Thymus (tissue), 11 donors: ENCODE data around the gene TLX2. TPM values are rescaled to one million over a fixed set of nuclear protein-coding genes. Genes with fewer than 3 reads are reported as not detected.

Experiments used
- DNase-seq, 9 donors: peaks; one replicate each; pipeline ENCODE4 v3.0.0-alpha.2; 2013; ENCODE audit warnings: low spot score in 9 of 9, low read depth in 6 of 9, missing footprints in 1 of 9
- H3K27ac ChIP-seq, 2 donors: one replicate each; pipeline ENCODE4 v1.5.1; 2013; ENCODE audit warnings: control low read depth in 1 of 2, low read depth in 1 of 2, low read length in 1 of 2, mild to moderate bottlenecking in 1 of 2, moderate library complexity in 1 of 2
- H3K27me3 ChIP-seq, 2 donors: one replicate each; pipeline ENCODE4 v1.5.1; 2013; ENCODE audit warnings: low read length in 1 of 2; ENCODE audit not compliant: control insufficient read depth in 2 of 2, insufficient read depth in 1 of 2
- H3K36me3 ChIP-seq, 2 donors: one replicate each; pipeline ENCODE4 v1.5.1; 2013; ENCODE audit warnings: low read length in 1 of 2, mild to moderate bottlenecking in 1 of 2, moderate library complexity in 1 of 2; ENCODE audit not compliant: control insufficient read depth in 2 of 2, insufficient read depth in 2 of 2
- H3K4me1 ChIP-seq, 2 donors: one replicate each; pipeline ENCODE4 v1.5.1; 2013; ENCODE audit warnings: low read length in 2 of 2; ENCODE audit not compliant: control insufficient read depth in 2 of 2, insufficient read depth in 2 of 2
- H3K4me3 ChIP-seq, 2 donors: one replicate each; pipeline ENCODE4 v1.5.1; 2013; ENCODE audit warnings: low read length in 2 of 2, control low read depth in 1 of 2, mild to moderate bottlenecking in 1 of 2
- H3K9me3 ChIP-seq, 2 donors: one replicate each; pipeline ENCODE4 v1.5.1; 2013; ENCODE audit warnings: low read length in 1 of 2, mild to moderate bottlenecking in 1 of 2; ENCODE audit not compliant: control insufficient read depth in 2 of 2, insufficient read depth in 1 of 2
- WGBS: extraction: QIAGEN DNeasy Blood & Tissue Kit; methylation state at CpG from one replicate; pipeline ENCODE4 v1.1.7; 2013; 5-methylcytosine and 5-hydroxymethylcytosine counted together
- polyA plus RNA-seq: library from polyadenylated mRNA; stranded (reverse); fragments of 200-250 nt; gene quantifications from one replicate; pipeline ENCODE4 v1.2.3, GENCODE V29; 2013
- total RNA-seq: library from RNA; stranded (reverse); fragments of 120-200 nt; gene quantifications from one replicate; pipeline ENCODE4 v1.2.4, GENCODE V29; 2013
- donor health status: healthy.

The TLX2 gene
- total and polyA plus RNA-seq, 2 donors: 0.11 to 0.19 TPM

DNA sequence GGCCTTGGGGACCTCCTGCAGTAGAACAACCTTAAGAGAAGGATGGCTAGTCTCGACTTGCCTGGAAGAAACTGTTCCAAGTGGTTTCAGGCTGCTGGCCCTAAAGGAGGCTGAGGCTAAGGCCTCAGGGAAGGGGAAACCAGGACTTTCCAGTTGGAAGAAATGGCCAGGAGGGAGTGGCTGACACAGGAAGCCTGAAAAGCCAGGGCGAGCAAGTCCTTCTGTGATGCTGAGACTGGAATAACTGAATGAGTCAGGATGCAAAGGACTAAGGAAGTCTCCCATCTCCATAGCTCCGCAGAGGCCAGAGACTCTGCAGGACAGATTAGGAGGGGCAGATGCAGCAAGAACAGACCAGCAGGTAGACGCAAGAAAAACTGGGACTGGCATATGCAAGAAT is 22.9 kb downstream of the TLX2 start:
- H3K4me1 ChIP-seq: peaks cover 0 to 6% of the 10 kb centered on the region in 2 donors
- peaks cover 0 to 14% of the 10 kb centered on the region in 2 donors for H3K27me3 ChIP-seq
- H3K4me3 ChIP-seq: no peak overlapping the region
- 96% methylated on average over 4 of the region's 4 CpGs for WGBS
- H3K27ac ChIP-seq: no peak overlapping the region
- DNase-seq: no peak
- H3K9me3 ChIP-seq: no peaks in the 10 kb centered on the region
- peaks cover 12 to 15% of the 10 kb centered on the region in 2 donors for H3K36me3 ChIP-seq

- Histone ChIP-seq H3K4me3 (no peak overlapping the region), H3K9me3 (no peaks in the 10 kb centered on the region), H3K4me1 (peaks cover 0 to 6% of the 10 kb centered on the region in 2 donors), H3K27me3 (peaks cover 0 to 14% of the 10 kb centered on the region in 2 donors), H3K27ac (no peak overlapping the region), H3K36me3 (no peaks in the 10 kb centered on the region)
- DNase-seq: no peak
- 17% methylated on average over 7 of the region's 7 CpGs for WGBS
Measured at GRCh38 chr2:74538881-74539339, 24.7 kb downstream of the TLX2 start.

DNA sequence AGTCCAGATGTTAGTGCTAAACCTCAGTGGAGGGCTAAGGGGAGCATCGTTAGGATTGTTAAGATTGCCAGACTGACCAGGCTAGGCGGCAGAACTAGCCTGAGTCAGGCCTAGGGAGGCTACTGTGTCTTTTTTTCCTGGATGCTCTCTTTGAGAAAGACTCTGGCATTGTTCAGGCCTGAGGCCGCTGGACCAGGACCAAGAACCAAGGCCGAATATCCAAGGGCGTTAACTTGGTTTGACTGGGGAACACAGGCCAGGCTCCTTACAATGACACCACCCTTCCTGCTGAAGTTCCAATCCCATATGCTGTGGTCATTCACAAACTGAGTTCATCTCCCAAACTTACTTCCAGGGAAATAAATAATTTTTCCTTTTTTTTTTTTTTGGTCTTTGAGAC is 26.0 kb downstream of the TLX2 start:
- DNase-seq: no peak
- peaks cover 0 to 6% of the 10 kb centered on the region in 2 donors for H3K4me1 ChIP-seq
- no peaks in the 10 kb centered on the region for H3K9me3 ChIP-seq
- H3K4me3 ChIP-seq: no peak overlapping the region
- H3K27me3 ChIP-seq: peaks cover 0 to 14% of the 10 kb centered on the region in 2 donors
- 96% methylated on average over 5 of the region's 5 CpGs for WGBS
- no peaks in the 10 kb centered on the region for H3K36me3 ChIP-seq
- no peak overlapping the region for H3K27ac ChIP-seq

- peaks cover 0 to 3% of the 10 kb centered on the region in 2 donors for H3K4me1 ChIP-seq
- H3K4me3 ChIP-seq: no peak overlapping the region
Measured at GRCh38 chr2:74542978-74543377, 28.7 kb downstream of the TLX2 start.

GRCh38 chr2:74544634-74545033 is 30.4 kb downstream of the TLX2 start:
- Histone ChIP-seq H3K27ac (no peak overlapping the region), H3K36me3 (no peaks in the 10 kb centered on the region), H3K9me3 (peaks cover 5 to 7% of the 10 kb centered on the region in 2 donors), H3K4me1 (peaks cover 0 to 9% of the 10 kb centered on the region in 2 donors), H3K4me3 (no peak overlapping the region), H3K27me3 (peaks cover 25 to 38% of the 10 kb centered on the region in 2 donors)
- DNase-seq: no peak
- WGBS: 95% methylated on average over 3 of the region's 3 CpGs

More at GRCh38 chr2:74542978-74543377, 28.7 kb downstream of the TLX2 start:
- Histone ChIP-seq H3K36me3 (no peaks in the 10 kb centered on the region), H3K9me3 (no peaks in the 10 kb centered on the region), H3K27ac (no peak overlapping the region), H3K27me3 (peaks cover 10 to 32% of the 10 kb centered on the region in 2 donors)
- DNase-seq: no peak
- WGBS: 95% methylated on average over 1 of the region's 1 CpG

GRCh38 chr2:74546004-74546403 is 31.8 kb downstream of the TLX2 start:
- H3K4me1 ChIP-seq: peaks cover 0 to 10% of the 10 kb centered on the region in 2 donors
- 95% methylated on average over 3 of the region's 3 CpGs for WGBS
- H3K27ac ChIP-seq: no peak overlapping the region
- no peak overlapping the region for H3K4me3 ChIP-seq
- H3K9me3 ChIP-seq: peaks cover 5 to 7% of the 10 kb centered on the region in 2 donors
- H3K27me3 ChIP-seq: peaks cover 37 to 51% of the 10 kb centered on the region in 2 donors
- H3K36me3 ChIP-seq: no peaks in the 10 kb centered on the region
- DNase-seq: no peak

DNA sequence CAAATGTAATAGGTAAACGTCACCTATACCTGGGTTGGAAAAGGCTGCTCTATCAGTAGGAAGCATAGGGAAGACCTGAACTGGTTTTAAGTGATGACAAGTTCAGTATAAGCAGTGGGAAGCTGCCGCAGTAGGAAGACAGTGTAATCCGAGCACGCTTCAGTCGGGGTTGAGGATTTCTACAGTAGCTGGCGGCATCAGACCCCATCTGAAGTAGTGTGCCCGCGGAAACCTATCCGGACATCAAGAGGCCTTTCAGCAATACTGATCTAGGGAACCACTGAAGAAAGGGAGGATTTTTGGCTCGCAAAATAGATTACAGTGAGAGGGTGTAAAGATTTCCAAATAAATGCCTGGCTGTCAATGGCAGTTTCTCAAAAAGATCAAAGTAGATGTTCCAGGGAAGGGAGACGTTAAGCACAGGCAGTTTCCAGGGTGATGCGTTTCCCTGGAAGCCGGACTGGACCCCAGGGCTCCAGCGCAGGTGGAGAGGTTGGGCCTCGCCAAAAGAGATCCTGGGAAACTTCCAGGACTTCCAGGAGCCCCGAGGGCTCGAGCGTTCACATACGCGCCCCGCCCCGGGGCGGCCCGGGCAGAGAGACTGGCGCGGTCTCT is 34.1 kb downstream of the TLX2 start:
- peaks cover 52 to 75% of the 10 kb centered on the region in 2 donors for H3K27me3 ChIP-seq
- peaks cover 5 to 7% of the 10 kb centered on the region in 2 donors for H3K9me3 ChIP-seq
- no peaks in the 10 kb centered on the region for H3K36me3 ChIP-seq
- H3K4me3 ChIP-seq: peak overlapping the region in 1 of 2 donors; percentile 36
- WGBS: 36% methylated on average over 26 of the region's 26 CpGs
- H3K27ac ChIP-seq: no peak overlapping the region
- peaks cover 0 to 18% of the 10 kb centered on the region in 2 donors for H3K4me1 ChIP-seq
- no peak for DNase-seq

DNA sequence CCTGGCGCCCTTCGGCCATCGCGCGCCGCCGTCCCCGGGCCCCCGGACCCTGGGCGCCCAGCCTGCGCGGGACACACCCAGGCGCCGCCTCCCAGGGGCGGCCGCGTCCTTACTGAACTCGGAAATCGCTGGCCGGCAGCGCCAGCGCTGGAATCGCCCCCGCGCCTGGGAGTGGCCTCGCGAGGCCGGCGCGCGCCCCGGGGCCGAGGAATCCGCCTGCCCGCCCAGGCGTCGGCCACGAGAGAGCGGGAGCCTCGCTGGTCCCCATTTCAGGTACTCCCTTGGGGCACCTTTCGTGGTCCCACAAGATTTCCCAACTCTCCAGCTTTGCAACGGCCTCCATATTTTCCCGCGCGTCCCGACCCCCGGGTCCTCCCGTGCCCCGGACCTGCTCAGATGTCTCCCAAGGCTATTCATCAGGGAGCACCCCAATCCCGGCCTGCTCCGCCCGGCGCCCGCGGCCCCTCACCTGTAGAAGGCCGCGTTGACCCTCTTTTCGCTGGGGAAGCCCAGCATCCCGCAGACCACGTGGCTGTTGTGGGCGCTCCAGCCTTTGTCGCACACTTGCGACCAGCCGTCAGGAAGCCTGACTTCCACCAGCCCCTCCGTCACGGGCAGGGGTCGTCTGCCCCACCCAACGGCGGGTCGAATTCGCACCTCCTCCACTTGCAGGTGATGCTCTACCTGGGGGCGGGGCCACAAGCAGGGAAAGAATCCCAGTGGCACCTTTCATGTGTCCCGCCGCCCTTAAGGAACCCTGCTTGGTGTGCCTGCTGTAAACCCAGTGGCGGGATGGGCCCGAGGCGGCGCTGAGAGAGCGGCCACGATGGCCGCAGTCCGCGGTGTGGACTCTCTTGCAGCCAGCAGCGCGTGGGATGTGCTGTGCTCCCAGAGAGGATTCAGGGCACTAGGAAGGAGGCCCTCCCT is 34.9 kb downstream of the TLX2 start:
- Histone ChIP-seq H3K4me1 (peaks cover 3 to 26% of the 10 kb centered on the region in 2 donors), H3K4me3 (peak overlapping the region; percentile 25 to 36), H3K9me3 (peaks cover 5 to 7% of the 10 kb centered on the region in 2 donors), H3K27me3 (peaks cover 56 to 83% of the 10 kb centered on the region in 2 donors), H3K27ac (no peak overlapping the region), H3K36me3 (no peaks in the 10 kb centered on the region)
- WGBS: 3% methylated on average over 85 of the region's 85 CpGs
- DNase-seq: no peak

DNA sequence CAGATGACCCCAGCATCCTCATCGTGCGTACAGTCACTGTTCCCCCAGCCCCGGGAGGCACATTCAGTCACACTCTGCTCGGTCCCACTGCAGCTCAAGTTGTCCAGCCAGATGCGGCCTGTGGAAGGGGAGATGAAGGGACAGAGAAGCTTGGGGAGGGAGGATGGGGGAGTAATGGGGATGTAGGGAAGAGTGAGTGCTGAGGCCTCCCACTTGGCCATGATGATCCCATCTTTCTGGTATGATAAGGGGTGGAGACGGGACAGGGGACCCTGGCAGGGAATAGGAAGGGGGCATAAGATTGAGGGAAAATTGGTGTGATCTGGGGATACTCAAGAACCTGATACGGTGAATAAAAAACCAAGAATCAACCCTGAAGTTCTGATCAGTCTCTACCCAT is 36.0 kb downstream of the TLX2 start:
- WGBS: 95% methylated on average over 7 of the region's 7 CpGs
- no peaks in the 10 kb centered on the region for H3K36me3 ChIP-seq
- no peak for DNase-seq
- no peak overlapping the region for H3K4me3 ChIP-seq
- H3K27ac ChIP-seq: no peak overlapping the region
- H3K27me3 ChIP-seq: peaks cover 56 to 92% of the 10 kb centered on the region in 2 donors
- peaks cover 5 to 7% of the 10 kb centered on the region in 2 donors for H3K9me3 ChIP-seq
- peaks cover 4 to 29% of the 10 kb centered on the region in 2 donors for H3K4me1 ChIP-seq
